Stimulated activated CD8-positive, alpha-beta memory T cell treated with anti-CD3 and anti-CD28 coated beads, Interleukin-15, amount 100 ng/mL, for 4 hours (primary cell): ENCODE measurements around the gene CXCR5.

Experiments
- DNase-seq, 2 donors: peaks; one replicate each; pipeline ENCODE4 v3.0.0-alpha.2; 2020; ENCODE audit warnings: low read depth in 2 of 2

CXCR5 gene

DNA sequence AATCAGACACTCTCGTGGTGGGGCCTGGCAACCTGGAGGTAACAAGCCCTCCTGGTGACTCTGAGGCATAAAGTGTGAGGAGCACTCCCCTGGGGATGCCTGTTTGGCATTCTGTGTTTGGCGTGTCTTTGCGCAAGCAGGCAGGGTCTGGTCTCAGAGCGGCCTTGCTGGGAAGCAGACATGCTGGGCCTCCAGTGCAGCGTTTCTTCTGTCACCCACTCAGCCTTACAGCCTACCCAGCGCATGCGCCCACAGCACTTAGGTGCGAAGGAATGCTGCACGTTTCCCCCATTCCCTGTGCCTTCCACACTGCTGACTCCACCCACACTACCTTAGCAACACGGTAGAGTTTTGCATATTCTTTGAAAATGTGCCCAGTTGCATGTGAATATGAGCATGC, 7.4 kb upstream of the CXCR5 start:
- DNase-seq, result no peak

DNA sequence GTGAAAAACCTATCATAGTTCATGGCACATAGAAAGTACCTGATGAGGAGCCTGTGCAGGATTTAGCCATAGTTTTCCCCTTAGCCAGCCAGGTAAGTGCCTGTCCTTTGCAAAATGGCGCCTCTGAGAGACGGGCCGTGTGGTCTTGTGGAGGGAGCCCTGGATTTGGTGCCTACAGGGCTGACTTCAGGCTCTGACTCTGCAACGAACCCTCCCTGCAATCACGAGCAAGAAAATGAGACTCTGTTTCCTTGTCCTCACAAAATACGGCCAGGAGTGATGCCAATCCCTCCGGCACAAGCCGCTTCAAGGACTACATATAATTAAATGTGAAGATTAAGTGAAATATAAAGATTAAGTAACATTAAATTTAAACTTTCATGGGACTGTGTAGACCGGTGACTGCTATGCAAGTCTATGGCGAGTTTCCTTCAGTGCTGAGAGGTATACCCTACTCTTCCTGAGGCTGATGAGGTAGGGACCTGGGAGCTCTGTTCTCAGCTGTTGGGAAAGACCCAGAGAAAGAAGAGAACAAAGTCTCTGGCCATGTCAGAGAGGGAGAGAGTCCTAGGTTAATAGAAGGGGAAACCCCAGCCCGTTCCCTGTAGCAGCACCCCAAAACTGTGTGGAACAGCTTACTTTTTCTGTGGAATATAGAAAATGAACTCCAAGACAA, 6.1 kb upstream of the CXCR5 start:
- DNase-seq, result no peak

DNA sequence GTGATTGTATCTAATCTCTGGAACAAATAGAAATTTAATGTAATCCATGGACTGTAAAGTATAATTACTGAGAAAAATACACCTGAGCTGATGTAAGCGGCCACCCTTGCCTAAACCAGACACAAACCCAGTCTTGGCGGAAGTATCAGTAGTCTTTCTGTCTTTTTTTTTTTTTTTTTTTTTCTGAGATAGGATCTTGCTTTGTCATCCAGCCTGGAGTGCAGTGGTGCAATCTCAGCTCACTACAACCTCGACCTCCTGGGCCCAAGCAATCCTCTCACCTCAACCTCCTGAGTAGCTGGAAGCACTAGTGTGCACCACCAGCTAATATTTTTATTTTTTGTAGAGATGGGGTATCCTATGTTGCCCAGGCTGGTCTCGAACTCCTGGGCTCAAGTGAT, 5.5 kb upstream of the CXCR5 start:
- no peak for DNase-seq

DNA sequence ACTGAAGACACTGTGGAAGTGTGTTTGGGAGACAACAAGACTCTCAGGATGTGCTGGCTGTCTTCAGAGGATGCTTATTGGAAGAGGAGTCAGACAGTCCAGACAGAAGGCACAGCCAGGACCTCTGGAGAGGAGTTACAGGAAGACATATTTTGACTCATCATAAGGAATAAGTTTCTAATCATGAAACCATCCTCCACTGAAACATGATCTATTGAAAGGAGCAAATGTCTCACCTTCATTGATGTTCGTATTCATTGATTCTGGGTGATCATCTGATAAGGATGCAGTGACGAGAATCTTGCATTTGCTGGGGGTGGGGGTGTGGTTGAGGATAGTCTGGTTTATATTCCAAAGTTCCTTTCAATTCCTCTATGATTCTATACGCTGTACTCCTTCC, 2.5 kb upstream of the CXCR5 start:
- DNase-seq, result no peak

DNA sequence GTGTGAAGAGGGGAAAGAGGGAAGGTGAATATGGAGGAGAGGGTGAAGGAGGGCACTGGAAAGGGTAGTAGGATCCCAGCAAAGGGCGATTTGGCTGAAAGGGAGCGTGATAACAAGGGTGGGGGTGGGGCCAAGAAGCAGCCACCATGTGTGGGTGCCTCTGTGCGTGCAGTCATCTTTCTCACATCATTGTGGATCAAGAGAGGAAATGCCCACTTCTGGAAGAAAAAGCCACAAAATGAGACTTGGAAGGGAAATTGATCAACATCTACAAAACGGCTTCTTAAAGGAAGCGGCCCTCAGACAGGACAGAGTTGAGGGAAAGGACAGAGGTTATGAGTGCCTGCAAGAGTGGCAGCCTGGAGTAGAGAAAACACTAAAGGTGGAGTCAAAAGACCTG, 1.2 kb upstream of the CXCR5 start:
- DNase-seq, result no peak

DNA sequence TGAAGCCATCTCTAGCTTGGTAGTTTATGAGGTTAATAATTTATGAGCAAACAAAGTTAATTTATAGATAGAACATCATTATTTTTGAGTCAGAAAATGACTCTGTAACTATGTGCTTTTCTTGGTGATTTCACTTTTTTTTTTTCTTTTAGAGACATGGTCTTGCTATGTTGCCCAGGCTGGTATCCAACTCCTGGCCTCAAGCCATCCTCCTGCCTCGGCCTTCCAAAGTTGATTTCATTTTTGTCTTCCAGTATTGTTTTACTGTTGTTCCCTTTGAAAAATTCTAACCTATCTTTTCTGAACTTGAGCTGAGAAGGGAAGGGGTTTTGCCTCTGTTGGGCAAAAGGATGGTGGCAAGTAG, 706 bp upstream of the CXCR5 start:
- DNase-seq, result no peak

DNA sequence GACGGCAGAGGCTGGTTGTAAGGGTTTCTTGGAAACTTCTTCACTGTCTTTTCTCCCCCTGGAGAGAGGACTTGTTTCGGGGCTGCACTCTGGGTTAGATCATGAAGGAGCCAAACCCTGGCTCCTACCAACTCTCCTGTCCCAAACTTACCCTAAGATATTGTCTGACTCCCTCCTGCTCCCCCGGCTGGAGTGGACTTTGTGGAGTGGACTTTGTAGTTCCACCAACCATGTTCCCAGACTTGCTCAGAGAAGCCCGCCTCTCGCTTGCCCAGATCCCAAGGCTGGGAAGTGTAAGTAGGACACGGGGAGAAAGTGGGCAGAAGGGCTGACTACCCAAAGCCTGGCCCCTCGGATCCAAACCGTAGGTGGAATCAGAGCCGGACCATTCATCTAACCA, 1.2 kb downstream of the CXCR5 start:
- DNase-seq, result no peak

DNA sequence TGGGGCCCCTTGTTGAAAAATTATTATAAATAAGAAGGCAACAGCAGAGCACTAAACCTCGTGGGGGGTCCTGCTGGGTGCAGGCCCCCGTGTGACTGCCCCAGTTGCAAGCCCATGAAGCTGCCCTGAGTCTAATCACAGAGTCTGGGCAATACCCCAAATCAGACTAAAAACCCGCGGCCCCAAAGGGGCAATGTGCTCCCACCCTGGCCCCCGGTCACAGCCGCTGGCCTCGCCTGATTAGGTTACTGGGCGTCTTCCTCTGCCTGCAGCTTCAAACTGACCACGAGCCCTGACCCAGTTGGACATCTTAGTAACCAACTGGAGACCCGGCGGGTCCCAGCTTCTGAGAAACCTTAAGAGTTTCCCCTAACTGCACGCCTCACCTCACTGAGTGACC, 1.6 kb downstream of the CXCR5 start:
- no peak for DNase-seq

DNA sequence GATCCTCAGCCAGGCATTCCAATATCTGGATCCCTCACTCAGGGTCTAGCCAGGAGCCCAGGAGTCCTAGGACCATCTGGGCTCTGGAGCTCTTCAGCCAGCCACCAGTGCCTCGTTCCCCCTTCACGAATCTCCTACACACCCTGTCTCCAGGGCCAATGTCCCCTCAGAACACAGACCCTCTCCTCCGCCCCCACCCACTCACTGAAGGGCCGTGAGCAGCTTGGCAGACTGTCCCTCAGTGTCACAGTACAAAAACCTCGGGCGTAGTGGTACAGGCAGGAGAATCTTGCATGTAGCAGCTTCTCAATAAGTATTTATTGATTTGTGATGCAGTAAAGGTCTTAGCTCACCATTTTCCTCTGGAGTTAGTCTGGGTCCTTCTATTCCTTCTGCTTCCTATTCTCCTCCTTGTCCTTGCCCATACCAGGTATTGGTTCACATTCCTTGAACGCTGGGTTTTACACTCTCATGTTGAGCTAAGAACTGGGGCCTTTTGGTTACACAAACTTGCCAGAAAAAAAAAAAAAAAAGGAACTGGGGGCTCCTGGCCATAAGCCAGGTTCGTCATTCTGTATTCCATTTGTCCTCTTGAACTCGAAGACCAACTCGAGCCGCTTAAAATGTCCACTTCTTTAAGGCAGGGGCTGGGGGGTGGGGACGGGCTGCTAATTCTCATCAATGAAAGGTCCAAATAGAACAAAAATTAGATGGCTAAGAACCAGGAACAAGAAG, 2.3 kb downstream of the CXCR5 start:
- DNase-seq, result no peak

DNA sequence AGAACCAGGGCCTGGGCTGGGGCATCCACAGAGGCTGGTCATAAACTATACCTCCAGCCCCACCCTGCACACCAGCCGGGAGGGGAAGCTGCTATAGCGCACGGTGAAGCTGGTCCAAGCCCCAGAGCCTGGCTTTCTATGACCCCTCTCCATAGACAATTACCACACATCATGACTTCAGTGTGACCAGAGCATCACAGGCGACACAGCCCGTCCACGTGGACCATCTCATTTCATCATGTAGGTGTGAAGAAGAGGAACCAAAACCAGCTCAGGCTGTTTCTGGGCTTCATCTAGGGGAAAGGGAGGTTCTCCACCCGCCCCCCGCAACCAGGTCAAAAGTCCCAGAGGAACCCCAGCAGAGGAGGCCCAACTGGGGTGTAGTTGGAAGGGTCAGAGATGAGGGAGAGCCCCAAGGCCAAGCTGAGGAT, 3.0 kb downstream of the CXCR5 start:
- DNase-seq, result no peak

DNA sequence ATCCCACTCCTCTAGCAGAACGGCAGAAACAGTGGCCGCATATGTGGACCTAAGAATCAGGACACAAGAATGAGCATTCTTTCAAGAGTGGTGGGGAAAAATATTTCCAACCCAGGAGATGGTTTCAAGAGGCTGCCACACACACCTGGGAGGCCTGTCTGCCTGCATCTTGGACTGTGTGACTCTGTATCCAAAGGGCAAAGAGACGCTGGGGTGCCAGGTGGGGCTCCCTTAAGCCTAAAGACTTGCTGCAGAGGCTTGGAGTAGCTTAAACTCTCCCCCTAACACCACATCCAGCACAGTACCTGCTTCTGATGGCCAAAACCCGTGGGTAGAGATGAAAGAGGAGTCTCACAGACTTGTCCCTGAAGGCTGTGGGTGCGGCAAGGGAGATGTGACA, 3.5 kb downstream of the CXCR5 start:
- no peak for DNase-seq

DNA sequence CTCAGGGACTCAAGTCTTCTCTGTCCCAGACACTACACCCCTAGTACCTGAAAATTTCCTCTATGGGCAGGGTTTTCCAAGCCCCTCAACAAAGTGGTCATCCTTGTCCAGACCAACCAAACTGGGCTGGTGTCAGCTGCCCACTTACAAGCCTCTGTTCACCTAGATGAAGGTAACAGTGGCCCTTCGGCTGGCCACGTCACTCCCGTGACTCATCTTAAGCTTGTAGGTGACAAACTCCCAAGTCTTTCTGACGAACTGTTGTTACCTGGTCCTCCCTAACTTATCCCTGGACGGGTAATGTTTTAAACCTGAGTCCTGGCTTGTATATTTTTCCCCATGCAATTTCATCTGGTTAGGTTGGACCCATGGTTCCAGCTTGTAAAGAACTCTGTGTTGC, 4.7 kb downstream of the CXCR5 start:
- no peak for DNase-seq

DNA sequence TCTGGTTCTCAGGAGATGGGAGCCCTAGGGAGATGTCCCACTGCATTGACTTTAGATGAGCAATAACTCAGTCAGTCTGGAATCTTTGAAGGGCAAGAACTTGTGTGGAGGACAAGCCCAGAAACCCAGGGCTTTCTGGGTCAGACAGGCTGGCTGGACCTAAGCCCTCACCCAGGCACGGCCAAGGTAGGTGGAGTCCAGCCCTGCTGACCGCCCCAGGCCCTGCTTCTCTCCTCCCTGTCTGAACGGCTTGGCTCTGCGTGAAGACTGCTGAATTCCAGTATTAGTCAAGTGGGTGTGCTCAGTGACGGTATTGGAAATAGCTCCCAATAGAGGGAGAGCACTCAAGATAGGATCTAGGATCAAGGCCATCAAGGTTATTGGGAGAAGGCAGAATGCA, 6.1 kb downstream of the CXCR5 start:
- DNase-seq, result no peak

DNA sequence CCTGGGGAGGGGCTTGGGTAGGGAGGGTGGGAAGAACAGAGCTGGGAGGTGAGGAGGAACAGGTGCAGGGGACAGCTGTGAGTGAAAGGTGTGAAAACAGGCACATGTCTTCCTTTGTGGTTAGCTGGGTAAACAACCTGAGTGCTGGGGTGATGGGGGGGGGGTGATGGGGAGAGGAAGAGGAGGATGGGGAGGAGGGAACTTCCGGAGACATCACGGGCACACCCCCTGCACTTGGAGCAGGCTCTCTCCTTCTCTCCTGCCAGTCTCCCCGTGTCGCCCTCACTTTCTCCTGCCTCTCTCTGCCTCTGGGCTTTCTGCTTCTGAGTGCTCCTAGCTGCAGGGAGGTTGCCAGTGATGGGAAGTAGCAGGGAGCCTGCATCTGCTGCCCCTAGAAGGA, 8.8 kb downstream of the CXCR5 start:
- DNase-seq, result no peak

DNA sequence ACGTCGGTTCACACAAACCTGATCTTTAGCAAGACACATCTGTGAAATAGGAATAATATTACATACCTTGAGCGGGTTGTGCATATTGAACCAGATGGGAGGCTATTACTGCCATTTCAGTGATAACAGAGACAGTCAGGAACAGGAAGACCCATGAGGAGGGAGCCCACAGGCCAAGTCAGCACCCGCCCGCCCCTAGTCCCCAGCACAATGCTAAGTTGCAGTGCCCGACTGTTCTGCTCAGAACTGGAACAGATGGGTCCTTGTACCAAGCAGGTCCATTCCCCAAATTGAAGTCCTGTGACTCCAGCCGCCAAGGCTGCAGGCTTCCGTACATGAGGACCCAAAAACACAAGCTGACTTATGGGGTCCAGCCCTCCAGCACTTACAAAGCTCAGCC, 9.3 kb downstream of the CXCR5 start:
- DNase-seq, result no peak

DNA sequence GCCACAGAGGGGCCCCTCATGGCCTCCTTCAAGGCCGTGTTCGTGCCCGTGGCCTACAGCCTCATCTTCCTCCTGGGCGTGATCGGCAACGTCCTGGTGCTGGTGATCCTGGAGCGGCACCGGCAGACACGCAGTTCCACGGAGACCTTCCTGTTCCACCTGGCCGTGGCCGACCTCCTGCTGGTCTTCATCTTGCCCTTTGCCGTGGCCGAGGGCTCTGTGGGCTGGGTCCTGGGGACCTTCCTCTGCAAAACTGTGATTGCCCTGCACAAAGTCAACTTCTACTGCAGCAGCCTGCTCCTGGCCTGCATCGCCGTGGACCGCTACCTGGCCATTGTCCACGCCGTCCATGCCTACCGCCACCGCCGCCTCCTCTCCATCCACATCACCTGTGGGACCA, 10.0 kb downstream of the CXCR5 start:
- DNase-seq, result no peak

DNA sequence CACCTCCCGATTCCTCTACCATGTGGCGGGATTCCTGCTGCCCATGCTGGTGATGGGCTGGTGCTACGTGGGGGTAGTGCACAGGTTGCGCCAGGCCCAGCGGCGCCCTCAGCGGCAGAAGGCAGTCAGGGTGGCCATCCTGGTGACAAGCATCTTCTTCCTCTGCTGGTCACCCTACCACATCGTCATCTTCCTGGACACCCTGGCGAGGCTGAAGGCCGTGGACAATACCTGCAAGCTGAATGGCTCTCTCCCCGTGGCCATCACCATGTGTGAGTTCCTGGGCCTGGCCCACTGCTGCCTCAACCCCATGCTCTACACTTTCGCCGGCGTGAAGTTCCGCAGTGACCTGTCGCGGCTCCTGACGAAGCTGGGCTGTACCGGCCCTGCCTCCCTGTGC, 10.5 kb downstream of the CXCR5 start:
- no peak for DNase-seq

DNA sequence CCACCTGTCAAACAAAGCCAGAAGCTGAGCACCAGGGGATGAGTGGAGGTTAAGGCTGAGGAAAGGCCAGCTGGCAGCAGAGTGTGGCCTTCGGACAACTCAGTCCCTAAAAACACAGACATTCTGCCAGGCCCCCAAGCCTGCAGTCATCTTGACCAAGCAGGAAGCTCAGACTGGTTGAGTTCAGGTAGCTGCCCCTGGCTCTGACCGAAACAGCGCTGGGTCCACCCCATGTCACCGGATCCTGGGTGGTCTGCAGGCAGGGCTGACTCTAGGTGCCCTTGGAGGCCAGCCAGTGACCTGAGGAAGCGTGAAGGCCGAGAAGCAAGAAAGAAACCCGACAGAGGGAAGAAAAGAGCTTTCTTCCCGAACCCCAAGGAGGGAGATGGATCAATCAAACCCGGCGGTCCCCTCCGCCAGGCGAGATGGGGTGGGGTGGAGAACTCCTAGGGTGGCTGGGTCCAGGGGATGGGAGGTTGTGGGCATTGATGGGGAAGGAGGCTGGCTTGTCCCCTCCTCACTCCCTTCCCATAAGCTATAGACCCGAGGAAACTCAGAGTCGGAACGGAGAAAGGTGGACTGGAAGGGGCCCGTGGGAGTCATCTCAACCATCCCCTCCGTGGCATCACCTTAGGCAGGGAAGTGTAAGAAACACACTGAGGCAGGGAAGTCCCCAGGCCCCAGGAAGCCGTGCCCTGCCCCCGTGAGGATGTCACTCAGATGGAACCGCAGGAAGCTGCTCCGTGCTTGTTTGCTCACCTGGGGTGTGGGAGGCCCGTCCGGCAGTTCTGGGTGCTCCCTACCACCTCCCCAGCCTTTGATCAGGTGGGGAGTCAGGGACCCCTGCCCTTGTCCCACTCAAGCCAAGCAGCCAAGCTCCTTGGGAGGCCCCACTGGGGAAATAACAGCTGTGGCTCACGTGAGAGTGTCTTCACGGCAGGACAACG, 11.7 kb downstream of the CXCR5 start:
- DNase-seq, result no peak

DNA sequence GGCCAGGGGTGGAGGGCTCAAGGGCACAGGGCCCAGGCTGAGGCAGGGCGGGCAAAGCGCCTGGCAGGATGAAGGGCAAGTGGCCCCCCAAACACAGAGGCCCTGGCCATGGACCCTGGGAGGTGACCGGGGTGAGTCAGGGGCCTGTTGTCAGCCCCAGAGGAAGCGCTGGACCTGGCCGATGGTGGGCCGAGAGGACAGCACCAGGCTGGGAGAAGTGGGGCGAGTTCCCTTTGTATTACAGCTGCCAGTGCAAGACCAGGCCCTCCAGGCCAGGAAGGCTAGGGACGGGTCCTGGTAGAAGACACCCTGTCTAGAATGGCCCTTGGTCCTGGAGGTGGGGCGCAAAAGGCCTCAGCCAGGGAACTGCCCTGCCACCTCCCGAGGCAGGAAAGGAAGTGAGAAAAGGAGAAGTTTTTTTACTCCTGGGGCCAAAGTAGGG, 12.8 kb downstream of the CXCR5 start:
- DNase-seq, result no peak

DNA sequence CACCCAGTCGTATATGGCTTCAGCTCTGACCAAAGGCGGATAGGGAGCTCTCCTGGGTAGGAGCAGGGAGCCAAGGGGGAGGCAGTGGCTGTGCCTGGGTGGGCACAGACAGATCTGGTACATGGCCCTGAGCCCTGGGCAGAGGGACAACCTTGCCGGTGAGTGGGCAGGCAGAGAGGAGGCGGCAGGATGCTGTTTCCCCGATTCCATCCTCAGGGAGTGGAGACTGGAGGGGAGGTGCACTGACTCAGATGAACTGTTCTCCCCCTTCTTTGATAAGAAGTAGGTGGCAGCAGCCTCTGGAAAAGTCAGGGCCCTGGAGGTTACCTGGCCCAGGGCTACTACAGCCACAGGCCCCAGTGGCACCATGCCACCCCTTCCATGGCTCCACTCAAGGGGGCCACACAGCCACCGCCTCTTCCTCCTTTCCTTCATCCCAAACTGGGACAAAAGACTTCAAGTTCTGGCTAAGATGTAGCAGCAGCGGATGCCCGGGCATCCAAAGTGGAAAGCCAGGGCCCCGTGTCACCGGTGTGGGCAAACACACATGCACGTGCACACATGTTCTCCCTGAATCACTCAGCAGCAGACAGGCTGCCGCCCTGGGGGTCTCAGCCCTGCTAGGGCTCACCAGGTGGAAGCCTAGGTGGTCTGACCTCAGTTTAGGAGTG, 13.4 kb downstream of the CXCR5 start:
- no peak for DNase-seq

DNA sequence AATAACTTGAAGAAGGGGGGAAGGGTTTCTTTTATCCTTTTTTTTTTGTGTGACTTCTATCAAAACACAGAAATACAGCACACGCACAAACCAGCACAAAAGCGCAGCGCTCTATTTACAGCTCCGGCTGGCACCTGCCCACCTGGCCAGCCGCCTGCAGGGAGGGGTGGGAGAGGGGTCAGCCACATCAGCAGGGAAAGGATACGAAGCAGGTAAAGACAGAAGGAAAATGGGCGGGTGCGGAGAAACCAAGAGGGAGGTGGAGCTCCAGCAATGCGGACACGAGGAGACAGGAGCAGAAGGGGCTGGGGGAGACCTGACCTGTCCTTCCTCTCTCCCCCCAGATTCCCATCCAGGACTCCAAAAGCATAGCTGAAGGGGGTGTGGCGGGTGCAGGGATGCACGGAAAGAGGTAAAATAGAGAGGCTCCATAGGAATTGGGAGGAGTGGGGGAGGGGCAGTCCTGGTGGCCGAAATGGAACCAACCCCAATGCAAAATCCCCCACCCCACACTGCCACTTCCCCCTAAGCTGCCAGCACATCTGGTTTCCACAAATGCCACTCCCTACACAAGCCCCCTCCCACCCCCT, 14.1 kb downstream of the CXCR5 start:
- no peak for DNase-seq
